ENCODE results near the gene CRIP1.

CRIP1 gene

GRCh38 chr14:105453847-105454246, 32.8 kb upstream of the CRIP1 start:
- DNase-seq (ENCODE audit: insufficient read length, low spot score) (no peak), FAIRE-seq (no peak)
- TF ChIP-seq CTCF (IDR thresholded peaks at IDR 0.05; ENCODE audit: insufficient read depth, missing control alignments), result no peak

GRCh38 chr14:105455086-105455640, 31.5 kb upstream of the CRIP1 start:
- DNase-seq (ENCODE audit: insufficient read length, low spot score) (no peak), FAIRE-seq (no peak)
- no peak for TF ChIP-seq CTCF (IDR thresholded peaks at IDR 0.05; ENCODE audit: insufficient read depth, missing control alignments)

GRCh38 chr14:105455766-105456660, 30.7 kb upstream of the CRIP1 start:
- FAIRE-seq (no peak), DNase-seq (ENCODE audit: insufficient read length, low spot score) (no peak)
- no peak for TF ChIP-seq CTCF (IDR thresholded peaks at IDR 0.05; ENCODE audit: insufficient read depth, missing control alignments)

GRCh38 chr14:105456736-105457617, 29.7 kb upstream of the CRIP1 start:
- DNase-seq (ENCODE audit: insufficient read length, low spot score) (no peak), FAIRE-seq (no peak)
- TF ChIP-seq CTCF (IDR thresholded peaks at IDR 0.05; ENCODE audit: insufficient read depth, missing control alignments), result no peak

GRCh38 chr14:105458010-105458409, 28.7 kb upstream of the CRIP1 start:
- FAIRE-seq (no peak), DNase-seq (ENCODE audit: insufficient read length, low spot score) (no peak)
- TF ChIP-seq CTCF (IDR thresholded peaks at IDR 0.05; ENCODE audit: insufficient read depth, missing control alignments), result no peak

GRCh38 chr14:105458571-105458970, 28.1 kb upstream of the CRIP1 start:
- DNase-seq (ENCODE audit: insufficient read length, low spot score) (no peak), FAIRE-seq (no peak)
- no peak for TF ChIP-seq CTCF (IDR thresholded peaks at IDR 0.05; ENCODE audit: insufficient read depth, missing control alignments)

Measured in D721Med (cell line).